Measurements from ENCODE around the gene RYR2. TPM values are rescaled to one million over a fixed set of nuclear protein-coding genes. Genes with fewer than 3 reads are reported as not detected.

The RYR2 gene
- total and polyA plus RNA-seq, 2 of the 8 experiments (the other 6 are each of a cell fraction or from before 2014, with no cell fraction given): 1.3 to 4.4 TPM

DNA sequence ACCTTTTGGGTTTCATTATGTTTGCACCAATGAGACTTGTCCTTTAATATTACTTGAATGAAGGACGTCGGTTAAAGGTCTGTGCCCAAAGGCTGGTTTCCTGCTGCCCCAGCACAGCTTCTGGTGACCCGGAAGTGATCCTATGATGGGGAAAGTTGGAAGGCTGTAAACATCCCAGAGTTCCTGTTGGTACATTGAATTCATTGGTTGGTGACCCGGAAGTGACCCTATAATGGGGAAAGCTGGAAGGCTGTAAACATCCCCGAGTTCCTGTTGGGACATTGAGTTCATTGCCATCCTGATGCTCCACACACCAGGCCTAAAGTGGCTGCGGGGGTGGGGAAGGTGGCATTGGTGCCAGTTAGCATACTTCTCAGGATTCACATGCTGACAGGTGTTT is 187.3 kb downstream of the RYR2 start:
- Histone ChIP-seq H3K23me2 (ENCODE audit: low read depth, low read length) (no peaks in the 10 kb centered on the region; the same call in 1 of the 2 replicates), H3K23ac (ENCODE audit: insufficient read length) (no peak overlapping the region), H2BK120ac (replicated peaks; ENCODE audit: low read depth, low read length) (no peak overlapping the region), H4K8ac (ENCODE audit: extremely low read depth, insufficient read depth, low read length) (no peak overlapping the region), H3K9me3 (ENCODE audit: insufficient read depth in 2 of 2, low read depth in 1 of 2, low read length in 1 of 2) (no peaks in the 10 kb centered on the region), H2BK20ac (ENCODE audit: low read length) (no peak overlapping the region), H4K5ac (ENCODE audit: insufficient read length, low read depth, low read length) (no peak overlapping the region), H3K36me3 (ENCODE audit: control insufficient read depth in 2 of 4, insufficient read depth in 4 of 4, low read length in 3 of 4) (no peaks in the 10 kb centered on the region), H3K79me1 (ENCODE audit: low read depth, low read length) (no peaks in the 10 kb centered on the region; the same call in 1 of the 2 replicates), H3K79me2 (ENCODE audit: control insufficient read depth in 1 of 2, insufficient read depth in 2 of 2, low read length in 2 of 2) (no peaks in the 10 kb centered on the region; a peak in 1 of 4 replicates), H3K18ac (ENCODE audit: extremely low read depth, low read length) (no peak overlapping the region), H4K91ac (replicated peaks; ENCODE audit: insufficient read length, low read length) (no peak overlapping the region), H3K4me2 (ENCODE audit: insufficient read depth in 1 of 2, low read depth in 2 of 2, low read length in 2 of 2) (no peak overlapping the region), H3K14ac (ENCODE audit: insufficient read length) (no peak overlapping the region), H4K20me1 (replicated peaks in 1 of 2; ENCODE audit: control insufficient read depth in 1 of 2, insufficient read depth in 2 of 2, low read length in 2 of 2) (no peaks in the 10 kb centered on the region), H3K4ac (replicated peaks; ENCODE audit: insufficient read length, low read depth, low read length) (no peak overlapping the region), H3K4me1 (replicated peaks in 1 of 4; ENCODE audit: control insufficient read depth in 3 of 4, insufficient read depth in 4 of 4, low read length in 3 of 4) (peaks cover 0 to 2% (median 0%) of the 10 kb centered on the region in 4 experiments; a peak in 1 of 7 replicates), H3K27ac (ENCODE audit: low read depth, low read length) (no peak overlapping the region), H2BK5ac (ENCODE audit: low read depth, low read length) (no peak overlapping the region), H3K4me3 (ENCODE audit: extremely low read depth in 1 of 4, insufficient read depth in 2 of 4, low read depth in 3 of 4, low read length in 4 of 4) (no peak overlapping the region), H3K27me3 (replicated peaks in 1 of 4; ENCODE audit: control insufficient read depth in 3 of 4, extremely low read depth in 1 of 4, insufficient read depth in 3 of 4, low read length in 3 of 4) (no peaks in the 10 kb centered on the region), H2BK12ac (ENCODE audit: low read depth, low read length) (no peak overlapping the region), H2AK5ac (ENCODE audit: low read depth, low read length) (no peak overlapping the region), H3K9ac (replicated peaks in 1 of 4; ENCODE audit: extremely low read depth in 1 of 4, low read depth in 3 of 4, low read length in 3 of 4) (no peak overlapping the region), H2AFZ (ENCODE audit: low read length) (no peak overlapping the region), H3K56ac (replicated peaks; ENCODE audit: insufficient read length, low read depth, low read length) (no peak overlapping the region), H2BK15ac (ENCODE audit: low read length) (no peak overlapping the region; the same call in 1 of the 2 replicates)
- DNase-seq (ENCODE audit: low read depth in 1 of 2, low spot score in 2 of 2): no peak
- CTCF ChIA-PET (ENCODE audit: partially characterized antibody): no interaction called here
- 95% methylated on average over 6 of the region's 6 CpGs; no CpG with 5 or more reads in 1 of the 2 experiments for WGBS, 2 experiments (ENCODE audit: extremely low coverage in 1 of 2, insufficient coverage in 1 of 2, insufficient read length in 1 of 2, insufficient replicate concordance in 2 of 2, low coverage in 1 of 2, low lambda C conversion rate in 2 of 2, missing lambda C conversion rate in 1 of 2)
- POLR2A ChIA-PET (ENCODE audit: partially characterized antibody): interaction anchor here (0.6 to 2.8 kb wide), 3 partner anchors 10 to 71 kb away, joined by 3 to 8 read pairs (median 3); no protein-coding TSS in a partner anchor
- FAIRE-seq: no peak
- TF ChIP-seq, protein P1, sequence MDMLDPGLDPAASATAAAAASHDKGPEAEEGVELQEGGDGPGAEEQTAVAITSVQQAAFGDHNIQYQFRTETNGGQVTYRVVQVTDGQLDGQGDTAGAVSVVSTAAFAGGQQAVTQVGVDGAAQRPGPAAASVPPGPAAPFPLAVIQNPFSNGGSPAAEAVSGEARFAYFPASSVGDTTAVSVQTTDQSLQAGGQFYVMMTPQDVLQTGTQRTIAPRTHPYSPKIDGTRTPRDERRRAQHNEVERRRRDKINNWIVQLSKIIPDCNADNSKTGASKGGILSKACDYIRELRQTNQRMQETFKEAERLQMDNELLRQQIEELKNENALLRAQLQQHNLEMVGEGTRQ (IDR thresholded peaks at IDR 0.05; ENCODE audit: low read length): no peak
- TF ChIP-seq SP2 (IDR thresholded peaks at IDR 0.05; ENCODE audit: low read length) (no peak), BRCA1 (IDR thresholded peaks at IDR 0.05; ENCODE audit: low read depth, low read length) (no peak), SAP30 (IDR thresholded peaks at IDR 0.05; ENCODE audit: insufficient read depth, insufficient replicate concordance, low read length) (no peak), RXRA (IDR thresholded peaks at IDR 0.05; ENCODE audit: insufficient read depth, low read depth, low read length) (no peak), CEBPB (IDR thresholded peaks at IDR 0.05; ENCODE audit: low read depth, low read length) (no peak), KDM5A (IDR thresholded peaks at IDR 0.05; ENCODE audit: low read length) (no peak), BCL11A (IDR thresholded peaks at IDR 0.05; ENCODE audit: low read depth in 2 of 2, low read length in 2 of 2) (no peak), CTBP2 (IDR thresholded peaks at IDR 0.05; ENCODE audit: borderline replicate concordance, insufficient read depth, insufficient read length, low read length) (no peak), TCF12 (IDR thresholded peaks at IDR 0.05; ENCODE audit: low read depth, low read length) (no peak)
- TF ChIP-seq, protein P2, sequence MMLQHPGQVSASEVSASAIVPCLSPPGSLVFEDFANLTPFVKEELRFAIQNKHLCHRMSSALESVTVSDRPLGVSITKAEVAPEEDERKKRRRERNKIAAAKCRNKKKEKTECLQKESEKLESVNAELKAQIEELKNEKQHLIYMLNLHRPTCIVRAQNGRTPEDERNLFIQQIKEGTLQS (IDR thresholded peaks at IDR 0.05; ENCODE audit: insufficient read depth, low read depth, low read length): no peak
